Activated T-helper 17 cell treated with anti-CD3 and anti-CD28 coated beads, Interleukin-2, amount 50 U/mL, for 72 hours (primary cell): Measurements from ENCODE around the gene CHD2. TPM values are rescaled to one million over a fixed set of nuclear protein-coding genes. Genes with fewer than 3 reads are reported as not detected.

ENCODE experiments used
- ATAC-seq: fragments of 150-1000 bp; cut with Tn5 transposase; replicated peaks from 2 replicates; pipeline ENCODE4 v1.10.0; 2021; ENCODE audit warnings: mild to moderate bottlenecking, moderate library complexity
- H3K27ac Mint-ChIP-seq: one replicate; pipeline ENCODE4 v1.8.0; 2022; ENCODE audit warnings: mixed read lengths
- H3K27me3 Mint-ChIP-seq: one replicate; pipeline ENCODE4 v1.8.0; 2022; ENCODE audit warnings: mixed read lengths
- H3K36me3 Mint-ChIP-seq: one replicate; pipeline ENCODE4 v1.8.0; 2022; ENCODE audit warnings: low read depth, mild to moderate bottlenecking, mixed read lengths
- H3K4me1 Mint-ChIP-seq: one replicate; pipeline ENCODE4 v1.8.0; 2022; ENCODE audit warnings: mixed read lengths
- H3K4me3 Mint-ChIP-seq: one replicate; pipeline ENCODE4 v1.8.0; 2022; ENCODE audit warnings: mild to moderate bottlenecking, mixed read lengths
- H3K9me3 Mint-ChIP-seq: one replicate; pipeline ENCODE4 v1.8.0; 2022; ENCODE audit warnings: mixed read lengths
- total RNA-seq, 2 donors: library from RNA; stranded (reverse); gene quantifications; one replicate each; pipeline ENCODE4 v1.2.3, GENCODE V29; 2022

CHD2 gene
- total RNA-seq, 2 donors from 2014 or later: 159 to 357 TPM

- peaks cover 5% of the 10 kb centered on the region for H3K36me3 Mint-ChIP-seq
- peak overlapping the region; percentile 60 for H3K4me3 Mint-ChIP-seq
- ATAC-seq: no peak
- peaks cover 65% of the 10 kb centered on the region for H3K27me3 Mint-ChIP-seq
- no peak overlapping the region for H3K27ac Mint-ChIP-seq
- peaks cover 6% of the 10 kb centered on the region for H3K4me1 Mint-ChIP-seq
- no peaks in the 10 kb centered on the region for H3K9me3 Mint-ChIP-seq
Measured at GRCh38 chr15:93072411-93073394, 172.6 kb downstream of the CHD2 start.

GRCh38 chr15:93073465-93073952 lies 173.4 kb downstream of the CHD2 start:
- Mint-ChIP-seq H3K4me1 (peaks cover 6% of the 10 kb centered on the region), H3K27me3 (peaks cover 64% of the 10 kb centered on the region), H3K27ac (no peak overlapping the region), H3K4me3 (peak overlapping the region; percentile 60), H3K9me3 (no peaks in the 10 kb centered on the region), H3K36me3 (peaks cover 5% of the 10 kb centered on the region)
- no peak for ATAC-seq

GRCh38 chr15:93074599-93074998 lies 174.5 kb downstream of the CHD2 start:
- ATAC-seq: no peak
- H3K36me3 Mint-ChIP-seq: peaks cover 5% of the 10 kb centered on the region
- H3K27me3 Mint-ChIP-seq: peaks cover 69% of the 10 kb centered on the region
- H3K27ac Mint-ChIP-seq: no peak overlapping the region
- H3K4me3 Mint-ChIP-seq: no peak overlapping the region
- H3K4me1 Mint-ChIP-seq: peaks cover 6% of the 10 kb centered on the region
- H3K9me3 Mint-ChIP-seq: no peaks in the 10 kb centered on the region

- Mint-ChIP-seq H3K36me3 (peaks cover 5% of the 10 kb centered on the region), H3K27me3 (peaks cover 67% of the 10 kb centered on the region), H3K27ac (no peak overlapping the region), H3K4me1 (peaks cover 6% of the 10 kb centered on the region), H3K4me3 (no peak overlapping the region), H3K9me3 (no peaks in the 10 kb centered on the region)
- no peak for ATAC-seq
Measured at GRCh38 chr15:93076217-93076616, 176.1 kb downstream of the CHD2 start.

GRCh38 chr15:93076875-93077274 lies 176.8 kb downstream of the CHD2 start:
- H3K27ac Mint-ChIP-seq: no peak overlapping the region
- no peaks in the 10 kb centered on the region for H3K9me3 Mint-ChIP-seq
- ATAC-seq: no peak
- H3K36me3 Mint-ChIP-seq: peaks cover 5% of the 10 kb centered on the region
- no peak overlapping the region for H3K4me3 Mint-ChIP-seq
- H3K4me1 Mint-ChIP-seq: peaks cover 6% of the 10 kb centered on the region
- H3K27me3 Mint-ChIP-seq: peaks cover 65% of the 10 kb centered on the region

Other genes starting within 250 kb of the CHD2 start
- gene FAM174B, start 244.5 kb upstream of the CHD2 start, total RNA-seq: 1 to 10 TPM; 5.7 to 7.0 TPM
- gene RGMA, start 188.9 kb downstream of the CHD2 start, total RNA-seq: under 1 TPM; 0.15 to 0.26 TPM